PC-9 (cell line): ENCODE data around the gene RFLNA. TPM values are rescaled to one million over a fixed set of nuclear protein-coding genes. Genes with fewer than 3 reads are reported as not detected.

Experiments
- BruUV-seq: library from RNA; stranded (reverse); fragments of 400-500 nt; replicated peaks from 2 replicates; lab custom pipeline; 2021; lab: Mats Ljungman, UMichigan
- CTCF ChIA-PET: fragments of 300-600 bp; sonication (Branson Sonifier 250); formaldehyde crosslinking; loops from one replicate; lab custom pipeline; 2022; ENCODE audit warnings: antibody characterized with exemption; lab: Charles Lee
- POLR2A ChIA-PET: fragments of 300-600 bp; sonication (Branson Sonifier 250); formaldehyde crosslinking; loops from one replicate; lab custom pipeline; 2022; ENCODE audit warnings: antibody characterized with exemption; ENCODE audit not compliant: unreplicated experiment; lab: Charles Lee
- DNase-seq, 2 experiments: peaks; one replicate each; pipeline versions ENCODE4 v3.0.0 to v3.0.0-alpha.2; 2015 to 2022; ENCODE audit warnings: mixed read lengths in 1 of 2
- H2AFZ ChIP-seq: fragments of 200-600 bp; sonication (generic); 2 replicates; pipeline ENCODE4 v1.8.1; 2017; ENCODE audit warnings: antibody characterized with exemption
- H3F3A ChIP-seq: fragments of 200-600 bp; sonication (generic); 2 replicates; pipeline ENCODE4 v1.8.1; 2017; ENCODE audit warnings: antibody characterized with exemption, mild to moderate bottlenecking, low read depth; ENCODE audit not compliant: insufficient read depth
- H3K27ac ChIP-seq: fragments of 200-600 bp; sonication (generic); 2 replicates; pipeline ENCODE4 v1.6.1; 2016; ENCODE audit warnings: mixed run types
- H3K27me3 ChIP-seq: fragments of 200-600 bp; sonication (generic); 2 replicates; pipeline ENCODE4 v1.6.1; 2016; ENCODE audit warnings: low read depth, mixed run types; ENCODE audit not compliant: insufficient read depth
- H3K36me3 ChIP-seq: fragments of 200-600 bp; sonication (generic); 2 replicates; pipeline ENCODE4 v1.6.1; 2016; ENCODE audit warnings: low read depth, mixed run types
- H3K4me1 ChIP-seq: fragments of 200-600 bp; sonication (generic); replicated peaks from 2 replicates; pipeline ENCODE4 v1.6.1; 2016; ENCODE audit warnings: mixed run types; ENCODE audit not compliant: insufficient read depth
- H3K4me2 ChIP-seq: fragments of 200-600 bp; sonication (generic); 2 replicates; pipeline ENCODE4 v1.6.1; 2017; ENCODE audit warnings: mixed run types
- H3K4me3 ChIP-seq: fragments of 200-600 bp; sonication (generic); 2 replicates; pipeline ENCODE4 v1.6.1; 2016; ENCODE audit warnings: mixed run types
- H3K79me2 ChIP-seq: fragments of 200-600 bp; sonication (generic); 2 replicates; pipeline ENCODE4 v1.6.1; 2017; ENCODE audit warnings: low read depth, mixed run types
- H3K9me2 ChIP-seq: fragments of 200-600 bp; sonication (generic); 2 replicates; pipeline ENCODE4 v1.8.1; 2017; ENCODE audit warnings: mild to moderate bottlenecking; ENCODE audit not compliant: insufficient read depth
- H3K9me3 ChIP-seq: fragments of 200-600 bp; sonication (generic); 2 replicates; pipeline ENCODE4 v1.8.1; 2016; ENCODE audit warnings: low read depth; ENCODE audit not compliant: insufficient read depth
- H4K20me1 ChIP-seq: fragments of 200-600 bp; sonication (generic); 2 replicates; pipeline ENCODE4 v1.8.1; 2017; ENCODE audit not compliant: insufficient read depth
- CTCF ChIP-seq: fragments of 200-600 bp; sonication (generic); conservative IDR thresholded peaks from 2 replicates; pipeline ENCODE4 v1.6.1; 2017; ENCODE audit warnings: mixed run types, antibody characterized with exemption, mild to moderate bottlenecking, moderate library complexity
- EZH2 ChIP-seq: fragments of 200-600 bp; sonication (generic); IDR thresholded peaks from 2 replicates; pipeline ENCODE4 v1.8.0; 2017; ENCODE audit warnings: antibody characterized with exemption, low read depth
- intact Hi-C: fragments of 100-400 bp; cut with micrococcal nuclease; formaldehyde crosslinking; loops from one replicate; pipeline ENCODE4 v1.10.0; 2022; ENCODE audit not compliant: unreplicated experiment
- total RNA-seq: library from RNA; stranded (reverse); gene quantifications from 2 replicates; pipeline ENCODE4 v1.2.3, GENCODE V29; 2021

Gene RFLNA
- total RNA-seq, 1 experiment from 2014 or later = not detected

DNA sequence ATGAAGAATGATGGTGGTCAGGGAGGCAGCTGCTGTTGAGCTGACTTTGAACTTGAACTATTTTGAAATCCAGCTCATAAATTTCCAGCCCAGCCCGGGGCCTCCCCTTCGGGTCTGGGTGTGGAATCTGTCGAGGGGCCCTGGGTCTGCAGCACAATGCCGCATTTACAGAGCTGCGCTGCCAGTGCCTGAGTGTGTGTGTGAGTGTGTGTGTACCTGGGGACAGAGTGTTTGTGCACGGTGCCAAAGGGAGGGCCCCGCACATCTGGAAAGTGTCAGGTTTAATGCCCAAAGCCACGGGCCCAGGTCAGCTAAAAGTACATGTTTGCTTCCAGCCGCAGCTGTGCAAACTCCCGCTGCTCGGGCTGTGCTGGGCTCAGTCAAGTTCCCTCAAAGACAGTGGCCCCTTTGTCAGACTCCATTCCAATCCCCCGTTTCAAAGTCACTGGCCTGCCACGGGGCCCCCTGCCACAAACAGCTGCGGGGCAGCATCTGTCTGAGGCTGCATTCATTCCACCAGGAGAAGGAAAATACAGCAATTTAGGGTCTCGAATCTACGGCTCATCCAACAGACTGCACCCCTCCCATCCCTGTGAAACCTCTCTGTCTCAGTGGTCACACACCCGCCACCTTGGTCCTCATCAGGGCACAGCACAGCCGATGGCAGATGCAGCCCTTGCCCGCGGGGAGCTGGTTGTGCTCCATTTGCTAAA lies 16.3 kb upstream of the RFLNA start:
- H3K4me1 ChIP-seq = no peaks in the 10 kb centered on the region
- no peak for DNase-seq
- no peaks in the 10 kb centered on the region for H3K79me2 ChIP-seq
- peaks cover 96% of the 10 kb centered on the region for H3K27me3 ChIP-seq
- BruUV-seq = no TSS peak
- no peak for TF ChIP-seq EZH2
- TF ChIP-seq CTCF = no peak
- H3K9me3 ChIP-seq = no peaks in the 10 kb centered on the region
- H4K20me1 ChIP-seq = no peaks in the 10 kb centered on the region
- H3K4me3 ChIP-seq = no peak overlapping the region
- no peaks in the 10 kb centered on the region for H3F3A ChIP-seq
- no peak overlapping the region for H2AFZ ChIP-seq
- ChIA-PET CTCF (no interaction called here), POLR2A (no interaction called here)
- no peak overlapping the region for H3K4me2 ChIP-seq
- intact Hi-C loops = no loop called here
- no peak overlapping the region for H3K27ac ChIP-seq
- no peaks in the 10 kb centered on the region for H3K36me3 ChIP-seq
- H3K9me2 ChIP-seq = no peaks in the 10 kb centered on the region

- H2AFZ ChIP-seq = no peak overlapping the region
- H3K4me2 ChIP-seq = no peak overlapping the region
- peaks cover 96% of the 10 kb centered on the region for H3K27me3 ChIP-seq
- H3K4me3 ChIP-seq = no peak overlapping the region
- no peak overlapping the region for H3K27ac ChIP-seq
- no peaks in the 10 kb centered on the region for H3K36me3 ChIP-seq
- no TSS peak for BruUV-seq
- H4K20me1 ChIP-seq = no peaks in the 10 kb centered on the region
- H3K4me1 ChIP-seq = no peaks in the 10 kb centered on the region
- CTCF ChIA-PET = no interaction called here
- TF ChIP-seq CTCF (no peak), EZH2 (no peak)
- no peaks in the 10 kb centered on the region for H3F3A ChIP-seq
- intact Hi-C loops = no loop called here
- H3K9me3 ChIP-seq = no peaks in the 10 kb centered on the region
- no peaks in the 10 kb centered on the region for H3K9me2 ChIP-seq
- H3K79me2 ChIP-seq = no peaks in the 10 kb centered on the region
- POLR2A ChIA-PET = no interaction called here
- no peak for DNase-seq
These were observed 15.6 kb upstream of the RFLNA start for GRCh38 chr12:124279315-124279714.

GRCh38 chr12:124279846-124280360 lies 15.0 kb upstream of the RFLNA start:
- intact Hi-C loops = no loop called here
- no peak overlapping the region for H3K27ac ChIP-seq
- H3K27me3 ChIP-seq = peaks cover 96% of the 10 kb centered on the region
- no peaks in the 10 kb centered on the region for H4K20me1 ChIP-seq
- ChIA-PET CTCF (no interaction called here), POLR2A (no interaction called here)
- H3K9me3 ChIP-seq = no peaks in the 10 kb centered on the region
- TF ChIP-seq CTCF = no peak
- no peak for TF ChIP-seq EZH2
- no peaks in the 10 kb centered on the region for H3K9me2 ChIP-seq
- no peak overlapping the region for H2AFZ ChIP-seq
- H3K4me3 ChIP-seq = no peak overlapping the region
- DNase-seq = no peak
- no peaks in the 10 kb centered on the region for H3K79me2 ChIP-seq
- BruUV-seq = no TSS peak
- no peaks in the 10 kb centered on the region for H3K36me3 ChIP-seq
- no peak overlapping the region for H3K4me2 ChIP-seq
- no peaks in the 10 kb centered on the region for H3K4me1 ChIP-seq
- H3F3A ChIP-seq = no peaks in the 10 kb centered on the region
